Measurements from ENCODE around the gene MCC.

Gene MCC

GRCh38 chr5:113524927-113525326, 36.7 kb upstream of the MCC start:
- TF ChIP-seq ISL1 (CRISPR knock-in tag; IDR thresholded peaks at IDR 0.05) (no peak), ZNF70 (CRISPR knock-in tag; IDR thresholded peaks at IDR 0.05) (no peak), CSRNP3 (CRISPR knock-in tag; IDR thresholded peaks at IDR 0.05) (no peak), BACH2 (CRISPR knock-in tag; IDR thresholded peaks at IDR 0.05; ENCODE audit: borderline replicate concordance) (no peak), PATZ1 (CRISPR knock-in tag; IDR thresholded peaks at IDR 0.05; ENCODE audit: borderline replicate concordance) (no peak), RARB (CRISPR knock-in tag; IDR thresholded peaks at IDR 0.05) (no peak), ESRRG (CRISPR knock-in tag; IDR thresholded peaks at IDR 0.05) (no peak), ARNTL (CRISPR knock-in tag; IDR thresholded peaks at IDR 0.05; ENCODE audit: borderline replicate concordance, low read depth) (no peak), ZFP30 (CRISPR knock-in tag; IDR thresholded peaks at IDR 0.05) (no peak), ZFP3 (CRISPR knock-in tag; IDR thresholded peaks at IDR 0.05) (no peak), SNAI2 (CRISPR knock-in tag; IDR thresholded peaks at IDR 0.05) (no peak), ZNF8 (CRISPR knock-in tag; IDR thresholded peaks at IDR 0.05) (no peak), GLIS3 (CRISPR knock-in tag; IDR thresholded peaks at IDR 0.05) (no peak), ZNF565 (CRISPR knock-in tag; conservative IDR thresholded peaks at IDR 0.05; ENCODE audit: low read depth) (no peak), TOX (CRISPR knock-in tag; IDR thresholded peaks at IDR 0.05; ENCODE audit: borderline replicate concordance) (no peak), CSDC2 (CRISPR knock-in tag; IDR thresholded peaks at IDR 0.05) (no peak), OSR1 (CRISPR knock-in tag; IDR thresholded peaks at IDR 0.05) (no peak)
- TF ChIP-seq, protein P1, sequence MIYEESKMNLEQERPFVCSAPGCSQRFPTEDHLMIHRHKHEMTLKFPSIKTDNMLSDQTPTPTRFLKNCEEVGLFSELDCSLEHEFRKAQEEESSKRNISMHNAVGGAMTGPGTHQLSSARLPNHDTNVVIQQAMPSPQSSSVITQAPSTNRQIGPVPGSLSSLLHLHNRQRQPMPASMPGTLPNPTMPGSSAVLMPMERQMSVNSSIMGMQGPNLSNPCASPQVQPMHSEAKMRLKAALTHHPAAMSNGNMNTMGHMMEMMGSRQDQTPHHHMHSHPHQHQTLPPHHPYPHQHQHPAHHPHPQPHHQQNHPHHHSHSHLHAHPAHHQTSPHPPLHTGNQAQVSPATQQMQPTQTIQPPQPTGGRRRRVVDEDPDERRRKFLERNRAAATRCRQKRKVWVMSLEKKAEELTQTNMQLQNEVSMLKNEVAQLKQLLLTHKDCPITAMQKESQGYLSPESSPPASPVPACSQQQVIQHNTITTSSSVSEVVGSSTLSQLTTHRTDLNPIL (CRISPR knock-in tag; IDR thresholded peaks at IDR 0.05; ENCODE audit: low read depth): no peak
- TF ChIP-seq, protein P2, sequence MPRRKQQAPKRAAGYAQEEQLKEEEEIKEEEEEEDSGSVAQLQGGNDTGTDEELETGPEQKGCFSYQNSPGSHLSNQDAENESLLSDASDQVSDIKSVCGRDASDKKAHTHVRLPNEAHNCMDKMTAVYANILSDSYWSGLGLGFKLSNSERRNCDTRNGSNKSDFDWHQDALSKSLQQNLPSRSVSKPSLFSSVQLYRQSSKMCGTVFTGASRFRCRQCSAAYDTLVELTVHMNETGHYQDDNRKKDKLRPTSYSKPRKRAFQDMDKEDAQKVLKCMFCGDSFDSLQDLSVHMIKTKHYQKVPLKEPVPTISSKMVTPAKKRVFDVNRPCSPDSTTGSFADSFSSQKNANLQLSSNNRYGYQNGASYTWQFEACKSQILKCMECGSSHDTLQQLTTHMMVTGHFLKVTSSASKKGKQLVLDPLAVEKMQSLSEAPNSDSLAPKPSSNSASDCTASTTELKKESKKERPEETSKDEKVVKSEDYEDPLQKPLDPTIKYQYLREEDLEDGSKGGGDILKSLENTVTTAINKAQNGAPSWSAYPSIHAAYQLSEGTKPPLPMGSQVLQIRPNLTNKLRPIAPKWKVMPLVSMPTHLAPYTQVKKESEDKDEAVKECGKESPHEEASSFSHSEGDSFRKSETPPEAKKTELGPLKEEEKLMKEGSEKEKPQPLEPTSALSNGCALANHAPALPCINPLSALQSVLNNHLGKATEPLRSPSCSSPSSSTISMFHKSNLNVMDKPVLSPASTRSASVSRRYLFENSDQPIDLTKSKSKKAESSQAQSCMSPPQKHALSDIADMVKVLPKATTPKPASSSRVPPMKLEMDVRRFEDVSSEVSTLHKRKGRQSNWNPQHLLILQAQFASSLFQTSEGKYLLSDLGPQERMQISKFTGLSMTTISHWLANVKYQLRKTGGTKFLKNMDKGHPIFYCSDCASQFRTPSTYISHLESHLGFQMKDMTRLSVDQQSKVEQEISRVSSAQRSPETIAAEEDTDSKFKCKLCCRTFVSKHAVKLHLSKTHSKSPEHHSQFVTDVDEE (CRISPR knock-in tag; IDR thresholded peaks at IDR 0.05): no peak
- ATAC-seq: no peak

DNA sequence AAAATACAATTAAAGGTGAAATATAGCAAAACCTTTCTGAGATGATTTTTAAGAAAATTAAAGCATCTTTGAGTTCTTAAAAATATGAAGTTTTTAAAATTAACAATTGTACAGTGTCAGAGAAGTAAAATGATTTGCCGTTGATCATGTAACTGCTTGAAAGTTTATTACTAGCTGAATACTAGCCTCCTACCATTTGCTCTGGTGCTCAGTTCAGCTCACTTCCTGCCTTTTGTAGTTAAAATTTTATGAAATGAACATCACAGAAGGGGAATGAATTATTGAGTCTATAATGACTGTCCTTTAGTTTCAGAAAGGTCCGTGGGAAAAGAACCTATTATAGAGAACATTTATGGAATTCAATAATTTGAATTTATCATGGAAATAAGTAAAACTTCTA, 34.9 kb upstream of the MCC start:
- ATAC-seq: no peak
- TF ChIP-seq ZFP3 (CRISPR knock-in tag; IDR thresholded peaks at IDR 0.05) (no peak), TCF4 (CRISPR knock-in tag; IDR thresholded peaks at IDR 0.05; ENCODE audit: borderline replicate concordance) (no peak), PATZ1 (CRISPR knock-in tag; IDR thresholded peaks at IDR 0.05; ENCODE audit: borderline replicate concordance) (no peak), ZNF70 (CRISPR knock-in tag; IDR thresholded peaks at IDR 0.05) (no peak), ARNTL (CRISPR knock-in tag; IDR thresholded peaks at IDR 0.05; ENCODE audit: borderline replicate concordance, low read depth) (no peak), PPARA (CRISPR knock-in tag; IDR thresholded peaks at IDR 0.05; ENCODE audit: borderline replicate concordance) (no peak), ZNF565 (CRISPR knock-in tag; conservative IDR thresholded peaks at IDR 0.05; ENCODE audit: low read depth) (no peak), RARB (CRISPR knock-in tag; IDR thresholded peaks at IDR 0.05) (no peak), ZC3H10 (CRISPR knock-in tag; IDR thresholded peaks at IDR 0.05) (no peak), ZNF8 (CRISPR knock-in tag; IDR thresholded peaks at IDR 0.05) (no peak), ISL1 (CRISPR knock-in tag; IDR thresholded peaks at IDR 0.05) (no peak), GLIS3 (CRISPR knock-in tag; IDR thresholded peaks at IDR 0.05) (no peak), OSR1 (CRISPR knock-in tag; IDR thresholded peaks at IDR 0.05) (no peak), SNAI2 (CRISPR knock-in tag; IDR thresholded peaks at IDR 0.05) (no peak), BACH2 (CRISPR knock-in tag; IDR thresholded peaks at IDR 0.05; ENCODE audit: borderline replicate concordance) (no peak), TOX (CRISPR knock-in tag; IDR thresholded peaks at IDR 0.05; ENCODE audit: borderline replicate concordance) (no peak), CSRNP3 (CRISPR knock-in tag; IDR thresholded peaks at IDR 0.05) (no peak), ZFP30 (CRISPR knock-in tag; IDR thresholded peaks at IDR 0.05) (no peak)
- TF ChIP-seq, protein P2 (CRISPR knock-in tag; IDR thresholded peaks at IDR 0.05): no peak
- TF ChIP-seq, protein P1 (CRISPR knock-in tag; IDR thresholded peaks at IDR 0.05; ENCODE audit: low read depth): no peak
